HCT116 (cell line): ENCODE results near the gene NKX1-1. TPM values are rescaled to one million over a fixed set of nuclear protein-coding genes. Genes with fewer than 3 reads are reported as not detected.

ENCODE experiments used
- ATAC-seq: fragments of 200-7000 bp; cut with Tn5 transposase; 2 replicates; pipeline ENCODE4 v1.9.1; 2020; ENCODE audit warnings: mild to moderate bottlenecking, moderate library complexity
- BruUV-seq: library from RNA; stranded (reverse); fragments of 400-500 nt; replicated peaks from 2 replicates; lab custom pipeline; 2021; lab: Mats Ljungman, UMichigan
- CTCF ChIA-PET: fragments of 300-600 bp; sonication (Branson Sonifier 250); formaldehyde crosslinking; loops from one replicate; lab custom pipeline; 2021; ENCODE audit warnings: antibody characterized with exemption; lab: Charles Lee
- POLR2A ChIA-PET: fragments of 300-600, 350-600 bp; sonication (Branson Sonifier 250); formaldehyde crosslinking; loops from one replicate; lab custom pipeline; 2021; ENCODE audit warnings: antibody characterized with exemption; lab: Charles Lee
- RAD21 ChIA-PET, 2 experiments: fragments of 300-600 bp; sonication (Branson Sonifier 250); formaldehyde crosslinking; loops; one replicate each; lab custom pipeline; 2023; ENCODE audit warnings: low total read pairs in 2 of 2; ENCODE audit not compliant: uncharacterized antibody in 2 of 2, unreplicated experiment in 2 of 2, low non-redundant PET in 1 of 2; lab: Charles Lee
- DNase-seq: peaks from one replicate; pipeline ENCODE4 v3.0.0-alpha.2; 2010; ENCODE audit warnings: low read depth, low spot score
- H2AFZ ChIP-seq: fragments of 200-600 bp; shearing (Covaris generic), sonication (generic); 2 replicates; pipeline ENCODE4 v1.6.1; 2017; ENCODE audit warnings: low read depth, mixed run types, mixed read lengths, antibody characterized with exemption, low read length; ENCODE audit not compliant: poor library complexity, severe bottlenecking
- H3K27ac ChIP-seq: 2 replicates; pipeline ENCODE4 v1.5.1; 2012; ENCODE audit warnings: low read depth, low read length
- H3K27me3 ChIP-seq: fragments of 200-600 bp; sonication (generic); 2 replicates; pipeline ENCODE4 v1.6.1; 2016; ENCODE audit warnings: mixed run types, low read length, mixed read lengths; ENCODE audit not compliant: insufficient read depth
- H3K36me3 ChIP-seq, 2 experiments: fragments of 200-500 bp in 1 of 2; fragments of 200-600 bp in 1 of 2; sonication (Bioruptor generic) in 1 of 2; sonication (generic) in 1 of 2; 2 replicates each; pipeline versions ENCODE4 v1.5.1 to v1.6.1; 2014 to 2016; ENCODE audit warnings: low read length in 2 of 2, inconsistent platforms in 1 of 2, mixed read lengths in 1 of 2, mixed run types in 1 of 2; ENCODE audit not compliant: insufficient read depth in 2 of 2, control insufficient read depth in 1 of 2
- H3K4me1 ChIP-seq, 2 experiments: fragments of 200-600 bp in 1 of 2; sonication (generic) in 1 of 2; 2 replicates each; pipeline versions ENCODE4 v1.5.1 to v1.6.1; 2012 to 2017; ENCODE audit warnings: low read length in 2 of 2, inconsistent platforms in 1 of 2, mild to moderate bottlenecking in 1 of 2, mixed read lengths in 1 of 2, mixed run types in 1 of 2, moderate library complexity in 1 of 2; ENCODE audit not compliant: insufficient read depth in 2 of 2, control insufficient read depth in 1 of 2
- H3K4me2 ChIP-seq: fragments of 200-600 bp; sonication (generic); 2 replicates; pipeline ENCODE4 v1.6.1; 2017; ENCODE audit warnings: mixed run types, low read length, mixed read lengths
- H3K4me3 ChIP-seq, 2 experiments: fragments of 200-600 bp in 1 of 2; sonication (generic) in 1 of 2; replicated peaks in 1 of 2; 2 replicates each; pipeline ENCODE4 v1.5.1; 2011 to 2016; ENCODE audit warnings: low read length in 2 of 2, control low read depth in 1 of 2, low read depth in 1 of 2, mild to moderate bottlenecking in 1 of 2, mixed read lengths in 1 of 2, mixed run types in 1 of 2
- H3K79me2 ChIP-seq: fragments of 200-600 bp; sonication (generic); 2 replicates; pipeline ENCODE4 v1.6.1; 2017; ENCODE audit warnings: mild to moderate bottlenecking, mixed run types, low read length, moderate library complexity, mixed read lengths; ENCODE audit not compliant: insufficient read depth
- H3K9ac ChIP-seq: fragments of 200-600 bp; sonication (generic); 2 replicates; pipeline ENCODE4 v1.6.1; 2016; ENCODE audit warnings: low read length, mixed read lengths
- H3K9me2 ChIP-seq: fragments of 200-600 bp; sonication (generic), shearing (Covaris generic); 2 replicates; pipeline ENCODE4 v1.6.1; 2017; ENCODE audit warnings: mixed run types, mild to moderate bottlenecking, moderate library complexity; ENCODE audit not compliant: insufficient read depth
- H3K9me3 ChIP-seq, 2 experiments: fragments of 200-500 bp in 1 of 2; fragments of 200-600 bp in 1 of 2; sonication (Bioruptor generic) in 1 of 2; sonication (generic) in 1 of 2; 2 replicates each; pipeline ENCODE4 v1.6.1; 2014 to 2017; ENCODE audit warnings: low read length in 2 of 2, mixed read lengths in 2 of 2, inconsistent platforms in 1 of 2, low read depth in 1 of 2, mild to moderate bottlenecking in 1 of 2, mixed run types in 1 of 2, moderate library complexity in 1 of 2; ENCODE audit not compliant: control insufficient read depth in 1 of 2, insufficient read depth in 1 of 2
- H4K20me1 ChIP-seq: fragments of 200-600 bp; sonication (generic), shearing (Covaris generic); 2 replicates; pipeline ENCODE4 v1.6.1; 2017; ENCODE audit warnings: mixed run types, mild to moderate bottlenecking, moderate library complexity; ENCODE audit not compliant: insufficient read depth
- ATF3 ChIP-seq: IDR thresholded peaks from 2 replicates; pipeline ENCODE4 v1.6.1; 2012
- CBX3 ChIP-seq: IDR thresholded peaks from 2 replicates; pipeline ENCODE4 v1.6.1; 2012; ENCODE audit warnings: low read depth
- CEBPB ChIP-seq: IDR thresholded peaks from 2 replicates; pipeline ENCODE4 v1.6.1; 2012; ENCODE audit warnings: low read depth
- CTCF ChIP-seq, 3 experiments: fragments of 200-600 bp in 1 of 3; sonication (generic) in 1 of 3; IDR thresholded peaks in 2 of 3; conservative IDR thresholded peaks in 1 of 3; 2 replicates each; pipeline ENCODE4 v1.5.1; 2012 to 2017; ENCODE audit warnings: low read depth in 2 of 3, low read length in 2 of 3, antibody characterized with exemption in 1 of 3, borderline replicate concordance in 1 of 3, control low read depth in 1 of 3, mild to moderate bottlenecking in 1 of 3, mixed read lengths in 1 of 3, mixed run types in 1 of 3, moderate library complexity in 1 of 3; ENCODE audit not compliant: insufficient read depth in 1 of 3
- EGR1 ChIP-seq: IDR thresholded peaks from 2 replicates; pipeline ENCODE4 v1.6.1; 2012; ENCODE audit warnings: low read depth
- EZH2 ChIP-seq: fragments of 200-600 bp; sonication (generic); IDR thresholded peaks from 2 replicates; pipeline ENCODE4 v1.6.1; 2017; ENCODE audit warnings: antibody characterized with exemption, mixed run types
- JUND ChIP-seq: IDR thresholded peaks from 2 replicates; pipeline ENCODE4 v1.6.1; 2012
- POLR2A ChIP-seq: IDR thresholded peaks from 2 replicates; pipeline ENCODE4 v1.7.0; 2011; ENCODE audit warnings: borderline replicate concordance; ENCODE audit not compliant: insufficient read depth, insufficient read length; ENCODE audit errors: extremely low read depth
- POLR2AphosphoS5 ChIP-seq: IDR thresholded peaks from 2 replicates; pipeline ENCODE4 v1.6.1; 2011; ENCODE audit warnings: mild to moderate bottlenecking, low read depth, low read length, moderate library complexity
- RAD21 ChIP-seq: IDR thresholded peaks from 2 replicates; pipeline ENCODE4 v1.6.1; 2012; ENCODE audit warnings: low read depth, mild to moderate bottlenecking
- SIN3A ChIP-seq: IDR thresholded peaks from 2 replicates; pipeline ENCODE4 v1.6.1; 2012; ENCODE audit warnings: low read depth
- SP1 ChIP-seq: IDR thresholded peaks from 2 replicates; pipeline ENCODE4 v1.6.1; 2012; ENCODE audit warnings: low read depth
- SRF ChIP-seq: IDR thresholded peaks from 2 replicates; pipeline ENCODE4 v1.6.1; 2012; ENCODE audit warnings: low read depth
- TCF7L2 ChIP-seq: IDR thresholded peaks from 2 replicates; pipeline ENCODE4 v1.7.0; 2011; ENCODE audit warnings: borderline replicate concordance, inconsistent platforms; ENCODE audit not compliant: insufficient read depth, insufficient read length; ENCODE audit errors: extremely low read depth
- YY1 ChIP-seq: IDR thresholded peaks from 2 replicates; pipeline ENCODE4 v1.6.1; 2011; ENCODE audit warnings: low read length, low read depth, moderate library complexity, mild to moderate bottlenecking; ENCODE audit not compliant: insufficient replicate concordance; ENCODE audit errors: extremely low read depth
- ZBTB33 ChIP-seq: IDR thresholded peaks from 2 replicates; pipeline ENCODE4 v1.6.1; 2011; ENCODE audit warnings: mild to moderate bottlenecking, low read length, moderate library complexity; ENCODE audit not compliant: insufficient replicate concordance; ENCODE audit errors: extremely low read depth
- ZFX ChIP-seq: fragments of 450-650 bp; IDR thresholded peaks from 2 replicates; pipeline ENCODE4 v1.6.1; 2017
- ZNF274 ChIP-seq: fragments of 200-500 bp; sonication (Bioruptor generic); IDR thresholded peaks from 2 replicates; pipeline ENCODE4 v1.6.1; 2014; ENCODE audit warnings: mild to moderate bottlenecking, low read depth, low read length, inconsistent platforms
- intact Hi-C: fragments of 100-400 bp; cut with micrococcal nuclease; formaldehyde crosslinking; loops from 2 replicates; pipeline ENCODE4 v1.10.0; 2022
- total RNA-seq: library from RNA; stranded (reverse); gene quantifications from one replicate; pipeline ENCODE4 v1.2.1, GENCODE V29; 2021; ENCODE audit not compliant: unreplicated experiment

The NKX1-1 gene
- total RNA-seq, 1 experiment from 2014 or later: not detected

- no peaks in the 10 kb centered on the region for H3K27me3 ChIP-seq
- ATAC-seq: no peak
- peaks cover 0 to 7% of the 10 kb centered on the region in 2 experiments; a peak in 2 of 4 replicates for H3K9me3 ChIP-seq
- no peak overlapping the region for H3K4me2 ChIP-seq
- DNase-seq: no peak
- H3K36me3 ChIP-seq: no peaks in the 10 kb centered on the region
- H2AFZ ChIP-seq: no peak overlapping the region
- H3K4me1 ChIP-seq: no peaks in the 10 kb centered on the region
- no peak overlapping the region for H3K9ac ChIP-seq
- TF ChIP-seq CEBPB: no peak
- TF ChIP-seq SRF: no peak
- no peak for TF ChIP-seq SIN3A
- TF ChIP-seq JUND: no peak
- TF ChIP-seq CBX3: no peak
- no peak for TF ChIP-seq ATF3
- no peak for TF ChIP-seq RAD21
- no peak for TF ChIP-seq YY1
- no peak for TF ChIP-seq CTCF (IDR thresholded peaks at IDR 0.05 in 2 of 3, conservative IDR thresholded peaks at IDR 0.05 in 1 of 3; ENCODE audit: borderline replicate concordance in 1 of 3, insufficient read depth in 1 of 3, low read depth in 2 of 3, low read length in 2 of 3)
- TF ChIP-seq EGR1: no peak
- TF ChIP-seq ZBTB33: no peak
- no peak for TF ChIP-seq SP1
- TF ChIP-seq EZH2: no peak
- no peak for TF ChIP-seq POLR2AphosphoS5
- TF ChIP-seq POLR2A: no peak
- no peak for TF ChIP-seq TCF7L2
- no peak for TF ChIP-seq ZFX
- no peak for TF ChIP-seq ZNF274
- H3K79me2 ChIP-seq: no peaks in the 10 kb centered on the region
- BruUV-seq: no TSS peak
- no peak overlapping the region for H3K4me3 ChIP-seq
- CTCF ChIA-PET: no interaction called here
- intact Hi-C loops: no loop called here
- POLR2A ChIA-PET: no interaction called here
- H3K27ac ChIP-seq: no peak overlapping the region
- RAD21 ChIA-PET: no interaction called here
- no peaks in the 10 kb centered on the region for H3K9me2 ChIP-seq
- no peaks in the 10 kb centered on the region for H4K20me1 ChIP-seq
Observed at GRCh38 chr4:1396806-1397455, 9.3 kb downstream of the NKX1-1 start.
